ENCODE measurements around the gene CCN6. TPM values are rescaled to one million over a fixed set of nuclear protein-coding genes. Genes with fewer than 3 reads are reported as not detected.

CCN6 gene
- 0.34 TPM in 1 of 2 replicates, not detected in the other for total RNA-seq

DNA sequence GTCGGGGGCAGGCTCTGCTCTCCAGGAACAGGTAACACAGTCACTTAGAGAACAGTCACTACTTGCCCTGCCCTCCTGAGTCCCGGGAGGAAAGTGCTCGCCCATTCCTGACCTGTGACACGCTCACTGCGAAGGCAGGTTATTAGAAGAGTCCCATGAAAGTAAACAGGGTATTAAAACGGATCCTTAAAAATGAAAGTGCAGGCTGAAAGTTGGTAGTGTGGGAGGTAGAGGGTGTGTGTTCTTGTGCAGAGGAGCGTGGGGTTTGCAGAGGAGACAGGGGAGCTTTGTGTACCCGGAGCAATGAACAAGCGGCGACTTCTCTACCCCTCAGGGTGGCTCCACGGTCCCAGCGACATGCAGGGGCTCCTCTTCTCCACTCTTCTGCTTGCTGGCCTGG, at the start of gene CCN6:
TSS of gene CCN6 (plus strand) at position 104 of the 400 bp plus-strand sequence. CDS start at position 358, 254 bp downstream.
- DNase-seq (ENCODE audit: low spot score) = no peak
- H3K27me3 Mint-ChIP-seq (ENCODE audit: low read depth) = peaks cover 6% of the 10 kb centered on the region
- H3K27ac Mint-ChIP-seq = no peak within 1 kb of the TSS
- H3K4me1 Mint-ChIP-seq (ENCODE audit: low read depth) = peaks cover 9% of the 10 kb centered on the region
- H3K4me3 Mint-ChIP-seq (ENCODE audit: low read depth) = no peak within 1 kb of the TSS
- no peaks in the 10 kb centered on the region for H3K9me3 Mint-ChIP-seq
- intact Hi-C loops (cut with micrococcal nuclease) = no loop called here
- no peaks in the 10 kb centered on the region for H3K36me3 Mint-ChIP-seq (ENCODE audit: low read depth)

GRCh38 chr6:112004201-112005012, 49.5 kb upstream of the CCN6 start:
- intact Hi-C loops (cut with micrococcal nuclease) = no loop called here
- Mint-ChIP-seq H3K27ac (no peak overlapping the region), H3K27me3 (ENCODE audit: low read depth) (no peaks in the 10 kb centered on the region)

DNA sequence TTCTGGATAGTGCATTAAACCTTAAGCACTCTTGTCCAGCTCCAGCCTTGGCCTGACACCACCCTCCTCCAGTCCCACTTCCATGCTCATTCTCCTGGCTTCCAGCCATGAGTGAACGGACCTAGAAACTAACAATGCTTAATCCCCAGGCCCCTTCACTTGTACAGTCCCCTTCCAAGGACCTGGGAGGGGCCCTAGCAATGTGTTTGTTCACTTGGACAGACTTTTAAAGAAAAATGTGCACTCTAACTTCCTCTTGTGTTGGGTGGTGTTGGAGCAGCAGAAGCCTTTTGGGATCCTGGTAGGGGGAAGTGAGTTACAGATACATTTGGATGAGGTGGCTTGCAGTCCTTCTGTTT, 48.9 kb upstream of the CCN6 start:
- H3K9me3 Mint-ChIP-seq = no peaks in the 10 kb centered on the region
- intact Hi-C loops (cut with micrococcal nuclease) = no loop called here

More at GRCh38 chr6:112004201-112005012, 49.5 kb upstream of the CCN6 start:
- no peak overlapping the region for H3K4me3 Mint-ChIP-seq (ENCODE audit: low read depth)
- no peaks in the 10 kb centered on the region for H3K9me3 Mint-ChIP-seq
- H3K4me1 Mint-ChIP-seq (ENCODE audit: low read depth) = peaks cover 26% of the 10 kb centered on the region
- no peaks in the 10 kb centered on the region for H3K36me3 Mint-ChIP-seq (ENCODE audit: low read depth)
- no peak for DNase-seq (ENCODE audit: low spot score)

DNA sequence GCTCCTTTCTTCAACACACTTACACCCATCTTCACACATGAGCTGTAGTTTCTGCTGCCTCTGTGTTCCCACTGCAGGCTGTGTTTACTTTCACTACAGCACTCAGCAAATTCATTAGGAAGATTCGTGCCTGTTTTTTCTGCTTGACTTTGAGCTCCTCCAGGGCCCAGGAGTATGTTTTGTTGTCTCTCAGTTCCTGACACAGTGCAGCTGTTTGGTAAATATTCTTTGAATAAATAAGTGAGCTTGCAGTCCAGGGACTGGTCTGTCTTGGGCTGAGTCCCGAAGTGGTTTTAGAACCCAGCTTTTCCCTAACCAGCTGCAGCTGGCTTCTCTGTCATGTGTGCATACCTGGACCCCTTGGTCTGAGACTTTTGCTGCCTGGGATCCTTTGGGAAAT, 46.6 kb upstream of the CCN6 start:
- intact Hi-C loops (cut with micrococcal nuclease) = no loop called here
- Mint-ChIP-seq H3K27ac (no peak overlapping the region), H3K4me1 (ENCODE audit: low read depth) (peaks cover 31% of the 10 kb centered on the region), H3K27me3 (ENCODE audit: low read depth) (no peaks in the 10 kb centered on the region), H3K9me3 (no peaks in the 10 kb centered on the region), H3K36me3 (ENCODE audit: low read depth) (no peaks in the 10 kb centered on the region), H3K4me3 (ENCODE audit: low read depth) (no peak overlapping the region)
- DNase-seq (ENCODE audit: low spot score) = no peak

More for the DNA sequence above, 48.9 kb upstream of the CCN6 start:
- H3K27me3 Mint-ChIP-seq (ENCODE audit: low read depth) = no peaks in the 10 kb centered on the region
- DNase-seq (ENCODE audit: low spot score) = no peak
- H3K36me3 Mint-ChIP-seq (ENCODE audit: low read depth) = no peaks in the 10 kb centered on the region
- H3K4me1 Mint-ChIP-seq (ENCODE audit: low read depth) = peaks cover 26% of the 10 kb centered on the region
- H3K4me3 Mint-ChIP-seq (ENCODE audit: low read depth) = no peak overlapping the region
- no peak overlapping the region for H3K27ac Mint-ChIP-seq

DNA sequence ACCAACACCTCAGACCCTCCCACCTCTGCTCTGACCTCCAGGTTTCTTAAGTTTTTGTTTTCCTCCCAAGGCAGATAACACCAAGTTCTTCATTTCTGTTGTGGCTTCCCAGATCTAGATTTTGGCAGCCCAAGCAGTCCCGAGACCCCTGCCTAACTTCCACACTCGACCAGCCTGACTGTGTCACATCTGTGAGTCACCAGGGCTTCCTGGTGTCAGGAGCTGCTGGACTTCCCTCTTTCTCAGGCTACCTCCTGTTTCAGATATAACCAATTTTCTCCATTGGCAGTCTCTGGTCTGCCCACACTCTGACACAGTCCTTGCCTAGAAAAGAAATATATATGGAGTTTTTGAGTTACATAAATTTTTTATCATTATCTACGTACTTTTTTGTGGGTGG, 46.1 kb upstream of the CCN6 start:
- Mint-ChIP-seq H3K36me3 (ENCODE audit: low read depth) (no peaks in the 10 kb centered on the region), H3K27me3 (ENCODE audit: low read depth) (no peaks in the 10 kb centered on the region), H3K27ac (peak overlapping the region; percentile 4), H3K4me3 (ENCODE audit: low read depth) (no peak overlapping the region), H3K4me1 (ENCODE audit: low read depth) (peaks cover 31% of the 10 kb centered on the region), H3K9me3 (no peaks in the 10 kb centered on the region)
- intact Hi-C loops (cut with micrococcal nuclease) = no loop called here
- no peak for DNase-seq (ENCODE audit: low spot score)

GRCh38 chr6:112008482-112008881, 45.4 kb upstream of the CCN6 start:
- Mint-ChIP-seq H3K9me3 (no peaks in the 10 kb centered on the region), H3K4me3 (ENCODE audit: low read depth) (no peak overlapping the region), H3K27ac (no peak overlapping the region), H3K36me3 (ENCODE audit: low read depth) (no peaks in the 10 kb centered on the region), H3K27me3 (ENCODE audit: low read depth) (no peaks in the 10 kb centered on the region), H3K4me1 (ENCODE audit: low read depth) (peaks cover 27% of the 10 kb centered on the region)
- intact Hi-C loops (cut with micrococcal nuclease) = no loop called here
- DNase-seq (ENCODE audit: low spot score) = no peak

- H3K4me3 Mint-ChIP-seq (ENCODE audit: low read depth) = no peak overlapping the region
- no peaks in the 10 kb centered on the region for H3K27me3 Mint-ChIP-seq (ENCODE audit: low read depth)
- peaks cover 35% of the 10 kb centered on the region for H3K4me1 Mint-ChIP-seq (ENCODE audit: low read depth)
- no peak for DNase-seq (ENCODE audit: low spot score)
- H3K27ac Mint-ChIP-seq = no peak overlapping the region
- intact Hi-C loops (cut with micrococcal nuclease) = loop anchor here (1.0 kb wide), 1 partner anchor 33 kb away; no protein-coding TSS in a partner anchor
- H3K36me3 Mint-ChIP-seq (ENCODE audit: low read depth) = no peaks in the 10 kb centered on the region
- H3K9me3 Mint-ChIP-seq = no peaks in the 10 kb centered on the region
These were observed 43.6 kb upstream of the CCN6 start for GRCh38 chr6:112010328-112010727.

DNA sequence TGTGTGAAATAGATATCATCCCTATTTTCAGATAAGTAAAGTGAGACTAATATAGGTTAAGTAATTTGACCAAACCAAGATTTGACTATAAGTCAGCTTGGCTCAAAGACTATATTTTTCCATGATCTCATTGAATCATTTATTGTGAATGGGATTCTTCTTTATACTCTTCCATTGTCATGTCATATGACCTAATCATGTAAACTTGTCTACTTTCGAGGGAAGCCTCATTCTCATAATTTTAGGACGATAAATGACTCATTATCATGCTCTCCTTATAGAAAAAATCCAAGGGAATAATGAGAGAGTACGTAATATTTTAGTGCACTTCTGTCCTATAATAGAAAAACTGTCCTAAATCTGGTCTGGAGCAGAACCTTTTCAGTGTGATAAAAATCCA, 40.9 kb upstream of the CCN6 start:
- intact Hi-C loops (cut with micrococcal nuclease) = no loop called here
- H3K36me3 Mint-ChIP-seq (ENCODE audit: low read depth) = no peaks in the 10 kb centered on the region
- no peaks in the 10 kb centered on the region for H3K9me3 Mint-ChIP-seq
- no peak overlapping the region for H3K27ac Mint-ChIP-seq
- peaks cover 52% of the 10 kb centered on the region for H3K4me1 Mint-ChIP-seq (ENCODE audit: low read depth)
- DNase-seq (ENCODE audit: low spot score) = no peak
- no peak overlapping the region for H3K4me3 Mint-ChIP-seq (ENCODE audit: low read depth)
- H3K27me3 Mint-ChIP-seq (ENCODE audit: low read depth) = no peaks in the 10 kb centered on the region

GRCh38 chr6:112014483-112014882, 39.4 kb upstream of the CCN6 start:
- Mint-ChIP-seq H3K4me1 (ENCODE audit: low read depth) (peaks cover 55% of the 10 kb centered on the region), H3K27ac (peak overlapping the region; percentile 2)

DNA sequence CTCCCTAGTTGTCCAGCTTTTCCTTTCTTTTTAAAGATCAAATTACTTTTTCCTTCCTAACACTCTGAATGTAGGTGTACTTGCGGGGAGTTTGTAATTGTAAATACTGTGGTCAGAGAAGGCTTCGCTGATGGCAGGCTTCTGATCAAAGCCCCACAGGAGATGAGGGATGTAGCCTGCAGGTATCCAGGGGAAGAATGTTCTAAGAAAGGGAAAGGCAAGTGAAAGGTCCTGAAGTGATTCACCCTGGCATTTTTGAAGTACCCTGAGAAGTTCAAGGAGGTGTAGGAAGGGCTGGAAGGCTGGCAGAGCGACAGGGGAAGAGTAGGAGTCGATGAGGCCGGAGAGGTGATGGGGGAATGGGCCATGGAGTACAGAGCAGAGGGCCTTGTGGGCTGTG, 38.2 kb upstream of the CCN6 start:
- peaks cover 54% of the 10 kb centered on the region for H3K4me1 Mint-ChIP-seq (ENCODE audit: low read depth)
- H3K27me3 Mint-ChIP-seq (ENCODE audit: low read depth) = no peaks in the 10 kb centered on the region
- H3K9me3 Mint-ChIP-seq = no peaks in the 10 kb centered on the region
- DNase-seq (ENCODE audit: low spot score) = no peak
- H3K27ac Mint-ChIP-seq = peak overlapping the region; percentile 87
- H3K36me3 Mint-ChIP-seq (ENCODE audit: low read depth) = no peaks in the 10 kb centered on the region
- peak overlapping the region; percentile 19 for H3K4me3 Mint-ChIP-seq (ENCODE audit: low read depth)
- intact Hi-C loops (cut with micrococcal nuclease) = loop anchor here (1.0 to 5.0 kb wide), 3 partner anchors 13 to 253 kb away; no protein-coding TSS in a partner anchor

More at GRCh38 chr6:112014483-112014882, 39.4 kb upstream of the CCN6 start:
- H3K4me3 Mint-ChIP-seq (ENCODE audit: low read depth) = no peak overlapping the region
- intact Hi-C loops (cut with micrococcal nuclease) = no loop called here
- no peak for DNase-seq (ENCODE audit: low spot score)
- no peaks in the 10 kb centered on the region for H3K9me3 Mint-ChIP-seq
- no peaks in the 10 kb centered on the region for H3K27me3 Mint-ChIP-seq (ENCODE audit: low read depth)
- H3K36me3 Mint-ChIP-seq (ENCODE audit: low read depth) = no peaks in the 10 kb centered on the region

- H3K4me3 Mint-ChIP-seq (ENCODE audit: low read depth) = peak overlapping the region; percentile 31
- no peaks in the 10 kb centered on the region for H3K9me3 Mint-ChIP-seq
- peaks cover 57% of the 10 kb centered on the region for H3K4me1 Mint-ChIP-seq (ENCODE audit: low read depth)
These were observed 37.6 kb upstream of the CCN6 start for GRCh38 chr6:112016320-112016719.

DNA sequence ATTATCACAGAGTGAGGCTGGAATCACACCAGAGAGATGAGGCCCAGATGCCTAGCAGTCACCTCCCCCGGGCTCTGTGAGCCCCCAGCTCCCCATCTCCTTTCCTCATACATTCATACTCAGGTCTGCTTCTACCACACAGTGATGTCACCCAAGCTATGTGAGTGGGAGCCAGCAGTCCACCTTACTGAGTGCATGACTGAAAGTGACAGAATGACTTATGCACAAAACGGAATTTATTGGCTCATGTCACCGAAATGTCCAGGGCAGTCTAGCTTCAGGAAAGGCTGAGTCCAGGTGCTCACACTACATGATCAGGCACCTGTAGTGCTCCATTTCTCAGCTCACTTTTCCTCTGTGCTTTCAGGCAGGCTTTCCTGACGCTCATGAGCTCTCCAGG, 36.7 kb upstream of the CCN6 start:
- H3K4me3 Mint-ChIP-seq (ENCODE audit: low read depth) = peak overlapping the region; percentile 13
- intact Hi-C loops (cut with micrococcal nuclease) = loop anchor here (1.0 to 5.0 kb wide), 2 partner anchors 18 to 255 kb away; no protein-coding TSS in a partner anchor
- no peak for DNase-seq (ENCODE audit: low spot score)

More at GRCh38 chr6:112016320-112016719, 37.6 kb upstream of the CCN6 start:
- intact Hi-C loops (cut with micrococcal nuclease) = loop anchor here (1.0 to 5.0 kb wide), 3 partner anchors 12 to 254 kb away; no protein-coding TSS in a partner anchor
- Mint-ChIP-seq H3K27me3 (ENCODE audit: low read depth) (no peaks in the 10 kb centered on the region), H3K27ac (peak overlapping the region; percentile 87), H3K36me3 (ENCODE audit: low read depth) (no peaks in the 10 kb centered on the region)
- DNase-seq (ENCODE audit: low spot score) = no peak

More for the DNA sequence above, 36.7 kb upstream of the CCN6 start:
- Mint-ChIP-seq H3K36me3 (ENCODE audit: low read depth) (no peaks in the 10 kb centered on the region), H3K9me3 (no peaks in the 10 kb centered on the region), H3K27ac (peak overlapping the region; percentile 87), H3K27me3 (ENCODE audit: low read depth) (no peaks in the 10 kb centered on the region), H3K4me1 (ENCODE audit: low read depth) (peaks cover 63% of the 10 kb centered on the region)

Data from activated T-helper 2 cell treated with anti-CD3 and anti-CD28 coated beads, Interferon-gamma antibody, Interleukin-2, Interleukin-4, amounts not matched to agents 10 μg/mL and 5 μg/mL and 100 μg/mL, durations not matched to agents 14 hours and 24 hours and 36 hours (primary cell).